Pulmonary artery endothelial cell (primary cell): ENCODE results near the gene CASKIN2. TPM values are rescaled to one million over a fixed set of nuclear protein-coding genes. Genes with fewer than 3 reads are reported as not detected.
A peak's percentile ranks its signal among the peaks of the same experiment; 100 is the strongest.
"Not testable (repeated sequence)": the region's sequence is repeated elsewhere in the genome, so short reads cannot be mapped to it uniquely, and the experiment has no call there.

Experiments
- DNase-seq: peaks from one replicate; pipeline ENCODE4 v3.0.0-alpha.2; 2011; ENCODE audit warnings: low read depth, low spot score
- total RNA-seq: library from RNA; depleted of rRNA; stranded (reverse); fragments of >200 nt; gene quantifications from 2 replicates; pipeline ENCODE4 v1.2.3, GENCODE V29; 2014

CASKIN2 gene
- total RNA-seq, 1 donor from 2014 or later: 6.6 TPM

GRCh38 chr17:75468779-75469373 lies 46.5 kb downstream of the CASKIN2 start:
- DNase-seq: no peak

DNA sequence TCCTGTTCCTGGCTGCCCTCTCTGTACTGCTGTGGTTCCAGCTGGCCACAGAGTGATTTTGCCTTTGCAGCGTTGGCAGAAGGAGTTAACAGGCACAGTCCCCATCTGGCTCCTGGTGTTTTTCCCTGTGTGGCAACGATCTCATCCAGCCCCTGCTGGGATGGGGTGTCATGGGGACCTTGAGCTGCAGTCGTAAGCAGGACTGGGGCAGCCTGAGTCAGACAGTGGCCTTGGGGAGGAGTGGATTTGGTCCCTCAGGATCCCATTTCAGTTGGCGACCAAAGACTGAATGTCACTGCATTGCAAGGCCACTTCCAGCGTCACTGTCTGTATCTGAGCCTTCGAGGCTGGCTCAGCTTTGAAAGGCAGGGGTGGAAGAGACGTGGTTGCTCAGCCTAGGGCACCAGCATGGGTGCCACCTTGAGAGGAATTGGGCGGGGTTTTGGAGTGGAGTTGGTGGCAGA lies 47.0 kb downstream of the CASKIN2 start:
- DNase-seq: no peak

DNA sequence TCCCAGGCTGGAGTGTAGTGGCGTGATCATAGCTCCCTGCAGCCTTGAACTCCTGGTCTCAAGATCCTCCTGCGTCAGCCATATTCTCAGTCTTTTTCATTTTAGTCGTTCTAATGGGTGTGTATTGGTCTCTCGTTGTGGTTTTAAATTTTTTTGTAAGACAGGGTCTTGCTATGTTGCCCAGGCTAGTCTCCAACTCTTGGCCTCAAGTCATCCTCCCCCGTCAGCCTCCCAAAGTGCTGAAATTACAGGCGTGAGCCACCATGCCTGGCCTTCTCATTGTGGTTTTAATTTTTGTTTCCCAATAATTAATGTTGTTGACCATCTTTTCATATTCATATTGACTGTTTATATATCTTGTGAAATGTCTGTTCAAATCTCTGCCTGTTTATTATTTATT lies 50.3 kb downstream of the CASKIN2 start:
- no peak for DNase-seq

GRCh38 chr17:75463603-75464002 lies 51.7 kb downstream of the CASKIN2 start:
- DNase-seq: no peak

GRCh38 chr17:75460295-75460694 lies 55.0 kb downstream of the CASKIN2 start:
- DNase-seq: no peak

GRCh38 chr17:75459590-75460267 lies 55.6 kb downstream of the CASKIN2 start:
- DNase-seq: no peak

DNA sequence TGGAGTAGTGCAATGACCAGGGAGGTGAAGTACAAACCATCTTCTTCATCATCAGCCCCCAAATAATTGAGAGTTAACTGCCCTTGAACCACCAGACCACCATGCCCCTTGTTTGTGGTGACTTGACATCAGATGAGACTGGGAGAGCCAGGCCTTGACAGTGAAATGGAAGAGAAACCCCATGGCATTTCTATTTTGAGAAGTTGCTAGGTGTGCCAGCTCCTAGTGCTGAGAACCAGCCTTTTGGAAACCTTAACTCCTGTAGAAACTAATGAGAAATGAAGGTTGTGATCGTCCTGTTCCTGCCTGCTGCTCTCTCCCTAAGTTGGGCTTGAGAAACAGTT lies 56.1 kb downstream of the CASKIN2 start:
- DNase-seq: no peak

- DNase-seq: no peak
These were observed 58.2 kb downstream of the CASKIN2 start for GRCh38 chr17:75457047-75457654.

- DNase-seq: peak; percentile 88
These were observed 58.8 kb downstream of the CASKIN2 start, which contains the start of gene TMEM94 for GRCh38 chr17:75456417-75457046. Gene TMEM94 (plus strand): TSS chr17:75456635. CDS start chr17:75471906, 15,271 bp downstream.

- no peak for DNase-seq
These were observed 59.3 kb downstream of the CASKIN2 start for GRCh38 chr17:75456039-75456416.

DNA sequence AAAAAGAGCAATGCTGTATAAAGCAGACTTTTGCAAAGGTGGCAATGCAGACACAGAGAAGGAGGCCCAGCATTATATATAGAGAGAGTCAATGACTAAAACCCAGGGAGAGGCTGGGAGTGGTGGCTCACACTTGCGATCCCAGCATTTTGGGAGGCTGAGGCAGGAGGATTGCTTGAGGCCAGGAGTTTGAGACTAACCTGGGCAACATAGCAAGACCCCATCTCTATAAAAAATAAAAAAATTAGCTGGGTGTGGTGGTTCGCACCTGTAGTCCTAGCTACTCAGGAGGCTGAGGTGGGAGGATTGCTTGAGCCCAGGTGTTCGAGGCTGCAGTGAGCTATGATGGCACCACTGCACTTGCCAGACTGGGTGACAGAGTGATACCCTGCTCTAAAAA lies 60.7 kb downstream of the CASKIN2 start:
- not testable (repeated sequence) for DNase-seq

GRCh38 chr17:75454193-75454592 lies 61.1 kb downstream of the CASKIN2 start:
- DNase-seq: no peak

GRCh38 chr17:75450270-75450669 lies 65.1 kb downstream of the CASKIN2 start:
- no peak for DNase-seq

Other genes starting within 250 kb of the CASKIN2 start
- 8.0 and 14.5 TPM in 2 replicates for gene MIF4GD, start 244.3 kb downstream of the CASKIN2 start, total RNA-seq
- 13.1 and 21.4 TPM in 2 replicates for gene SLC25A19, start 226.1 kb downstream of the CASKIN2 start, total RNA-seq
- gene GRB2, start 109.9 kb downstream of the CASKIN2 start, total RNA-seq: 108 and 136 TPM in 2 replicates
- 16.8 and 20.5 TPM in 2 replicates for gene TMEM94, start 58.9 kb downstream of the CASKIN2 start, total RNA-seq
- 14.1 and 21.2 TPM in 2 replicates for gene TSEN54, start 991 bp upstream of the CASKIN2 start, total RNA-seq
- 3.2 and 5.4 TPM in 2 replicates for gene LLGL2, start 10.2 kb upstream of the CASKIN2 start, total RNA-seq
- 1.6 and 10.5 TPM in 2 replicates for gene MYO15B, start 72.3 kb upstream of the CASKIN2 start, total RNA-seq
- gene SMIM5, start 117.9 kb upstream of the CASKIN2 start, total RNA-seq: 0.07 TPM in 1 of 2 replicates, not detected in the other
- 12.0 and 20.2 TPM in 2 replicates for gene RECQL5, start 151.6 kb upstream of the CASKIN2 start, total RNA-seq
- 66.7 and 95.2 TPM in 2 replicates for gene SAP30BP, start 151.8 kb upstream of the CASKIN2 start, total RNA-seq
- gene ITGB4, start 205.9 kb upstream of the CASKIN2 start, total RNA-seq: 6.9 and 14.2 TPM in 2 replicates
- 93.3 and 120 TPM in 2 replicates for gene GALK1, start 249.7 kb upstream of the CASKIN2 start, total RNA-seq